A673 (cell line): ENCODE measurements around the gene SERTAD1. TPM values are rescaled to one million over a fixed set of nuclear protein-coding genes. Genes with fewer than 3 reads are reported as not detected.

ENCODE experiments used
- BruUV-seq: library from RNA; stranded (reverse); fragments of 400-500 nt; replicated peaks from 2 replicates; lab custom pipeline; 2021; lab: Mats Ljungman, UMichigan
- CTCF ChIA-PET: fragments of 300-600 bp; sonication (Branson Sonifier 250); formaldehyde crosslinking; loops from one replicate; lab custom pipeline; 2022; ENCODE audit warnings: antibody characterized with exemption; lab: Charles Lee
- POLR2A ChIA-PET: fragments of 300-600 bp; sonication (Branson Sonifier 250); formaldehyde crosslinking; loops from one replicate; lab custom pipeline; 2022; ENCODE audit warnings: antibody characterized with exemption; ENCODE audit not compliant: low non-redundant PET; lab: Charles Lee
- DNase-seq: peaks from one replicate; pipeline ENCODE4 v3.0.0-alpha.2; 2015; ENCODE audit warnings: low spot score
- H3K27ac ChIP-seq: fragments of 200-600 bp; sonication (generic); 2 replicates; pipeline ENCODE4 v1.5.1; 2016; ENCODE audit warnings: mixed run types, low read depth, mild to moderate bottlenecking, mixed read lengths, antibody characterized with exemption, low read length; ENCODE audit not compliant: poor library complexity, severe bottlenecking
- H3K27me3 ChIP-seq: fragments of 200-600 bp; sonication (generic); replicated peaks from 2 replicates; pipeline ENCODE4 v1.6.1; 2017; ENCODE audit warnings: mixed run types, low read depth, mild to moderate bottlenecking, mixed read lengths, antibody characterized with exemption, low read length; ENCODE audit not compliant: insufficient read depth, poor library complexity
- H3K36me3 ChIP-seq: fragments of 200-600 bp; sonication (generic); 2 replicates; pipeline ENCODE4 v1.6.1; 2016; ENCODE audit warnings: mixed run types, mild to moderate bottlenecking, mixed read lengths, antibody characterized with exemption, low read length; ENCODE audit not compliant: insufficient read depth, poor library complexity, severe bottlenecking
- H3K4me1 ChIP-seq: fragments of 200-600 bp; sonication (generic); 2 replicates; pipeline ENCODE4 v1.6.1; 2017; ENCODE audit warnings: mixed run types, mild to moderate bottlenecking, mixed read lengths, antibody characterized with exemption, low read length; ENCODE audit not compliant: insufficient read depth, poor library complexity, severe bottlenecking
- H3K4me3 ChIP-seq: fragments of 200-600 bp; sonication (generic); 2 replicates; pipeline ENCODE4 v1.5.1; 2016; ENCODE audit warnings: low read depth, mixed run types, mild to moderate bottlenecking, mixed read lengths, low read length; ENCODE audit not compliant: poor library complexity, severe bottlenecking
- H3K9me3 ChIP-seq: fragments of 200-600 bp; sonication (generic); 2 replicates; pipeline ENCODE4 v1.6.1; 2016; ENCODE audit warnings: mixed run types, low read depth, mild to moderate bottlenecking, mixed read lengths, antibody characterized with exemption, low read length; ENCODE audit not compliant: poor library complexity, severe bottlenecking
- CTCF ChIP-seq: fragments of 300-800, 200-600 bp; sonication (generic); conservative IDR thresholded peaks from 2 replicates; pipeline ENCODE4 v1.5.1; 2017; ENCODE audit warnings: low read depth, mild to moderate bottlenecking, antibody characterized with exemption, low read length, moderate library complexity, mixed read lengths
- EZH2 ChIP-seq: fragments of 200-600 bp; sonication (generic); IDR thresholded peaks from 2 replicates; pipeline ENCODE4 v1.6.1; 2017; ENCODE audit warnings: borderline replicate concordance, low read depth, mild to moderate bottlenecking, mixed read lengths, antibody characterized with exemption, low read length; ENCODE audit not compliant: poor library complexity, severe bottlenecking
- intact Hi-C: fragments of 100-400 bp; cut with micrococcal nuclease; formaldehyde crosslinking; loops from one replicate; pipeline ENCODE4 v1.10.0; 2022; ENCODE audit not compliant: unreplicated experiment
- total RNA-seq: library from RNA; stranded (reverse); gene quantifications from 2 replicates; pipeline ENCODE4 v1.2.3, GENCODE V29; 2021

The SERTAD1 gene
- total RNA-seq, 1 experiment from 2014 or later, result 16.5 TPM

GRCh38 chr19:40445780-40446262 is 20.0 kb upstream of the SERTAD1 start:
- Histone ChIP-seq H3K27ac (peak overlapping the region; percentile 96), H3K36me3 (peaks cover 16% of the 10 kb centered on the region), H3K27me3 (no peaks in the 10 kb centered on the region), H3K4me1 (peaks cover 22% of the 10 kb centered on the region), H3K9me3 (no peaks in the 10 kb centered on the region), H3K4me3 (no peak overlapping the region)
- CTCF ChIA-PET, result no interaction called here
- DNase-seq, result peak; percentile 30
- TF ChIP-seq CTCF (no peak), EZH2 (no peak)
- intact Hi-C loops, result no loop called here
- no TSS peak for BruUV-seq
- POLR2A ChIA-PET, result no interaction called here

- Histone ChIP-seq H3K9me3 (no peaks in the 10 kb centered on the region), H3K27ac (peak overlapping the region; percentile 96), H3K4me1 (peaks cover 22% of the 10 kb centered on the region), H3K27me3 (no peaks in the 10 kb centered on the region), H3K36me3 (peaks cover 26% of the 10 kb centered on the region), H3K4me3 (peak overlapping the region; percentile 82)
- TF ChIP-seq CTCF (peak; percentile 52), EZH2 (no peak)
- intact Hi-C loops, result loop anchor here (1.0 to 5.0 kb wide), 3 partner anchors 20 to 157 kb away; partner anchors contain the start of genes BLVRB and LTBP4
- ChIA-PET CTCF (interaction anchor here (0.6 kb wide), 1 partner anchor 305 kb away, joined by 3 read pairs; no protein-coding TSS in a partner anchor), POLR2A (no interaction called here)
- BruUV-seq, result TSS peak; percentile 70
- DNase-seq, result no peak
Observed at GRCh38 chr19:40444825-40445312, 19.1 kb upstream of the SERTAD1 start.

GRCh38 chr19:40444000-40444824 is 18.4 kb upstream of the SERTAD1 start, which contains the start of gene SERTAD3:
Gene SERTAD3, minus strand, starts transcription at chr19:40444335. Its CDS starts 2,255 bp downstream, at chr19:40442080.
- peak; percentile 98 for DNase-seq
- CTCF ChIA-PET, result interaction anchor here (1.1 kb wide), 1 partner anchor 139 kb away, joined by 7 read pairs; no protein-coding TSS in a partner anchor
- Histone ChIP-seq H3K27me3 (no peaks in the 10 kb centered on the region), H3K9me3 (no peaks in the 10 kb centered on the region), H3K4me3 (peak within 1 kb of the TSS; percentile 82), H3K36me3 (peaks cover 26% of the 10 kb centered on the region), H3K27ac (peak within 1 kb of the TSS; percentile 96), H3K4me1 (peaks cover 22% of the 10 kb centered on the region)
- POLR2A ChIA-PET, result no interaction called here
- intact Hi-C loops, result loop anchor here (1.0 to 5.0 kb wide), 3 partner anchors 21 to 158 kb away; partner anchors contain the start of genes BLVRB and LTBP4
- BruUV-seq, result no TSS peak
- TF ChIP-seq EZH2, result no peak
